A549 treated with dexamethasone at 1 μM for 4 hours (cell line): ENCODE results near the gene APBA1. TPM values are rescaled to one million over a fixed set of nuclear protein-coding genes. Genes with fewer than 3 reads are reported as not detected.

ENCODE experiments used
- total RNA-seq: library from RNA; stranded (reverse); fragments of 200-300 nt; extraction: Qiagen RNA extraction; gene quantifications from 5 replicates; pipeline ENCODE4 v1.2.3, GENCODE V29; 2022

Gene APBA1
- total RNA-seq: 0.13 to 0.68 TPM (median 0.15 TPM) in 5 replicates

DNA sequence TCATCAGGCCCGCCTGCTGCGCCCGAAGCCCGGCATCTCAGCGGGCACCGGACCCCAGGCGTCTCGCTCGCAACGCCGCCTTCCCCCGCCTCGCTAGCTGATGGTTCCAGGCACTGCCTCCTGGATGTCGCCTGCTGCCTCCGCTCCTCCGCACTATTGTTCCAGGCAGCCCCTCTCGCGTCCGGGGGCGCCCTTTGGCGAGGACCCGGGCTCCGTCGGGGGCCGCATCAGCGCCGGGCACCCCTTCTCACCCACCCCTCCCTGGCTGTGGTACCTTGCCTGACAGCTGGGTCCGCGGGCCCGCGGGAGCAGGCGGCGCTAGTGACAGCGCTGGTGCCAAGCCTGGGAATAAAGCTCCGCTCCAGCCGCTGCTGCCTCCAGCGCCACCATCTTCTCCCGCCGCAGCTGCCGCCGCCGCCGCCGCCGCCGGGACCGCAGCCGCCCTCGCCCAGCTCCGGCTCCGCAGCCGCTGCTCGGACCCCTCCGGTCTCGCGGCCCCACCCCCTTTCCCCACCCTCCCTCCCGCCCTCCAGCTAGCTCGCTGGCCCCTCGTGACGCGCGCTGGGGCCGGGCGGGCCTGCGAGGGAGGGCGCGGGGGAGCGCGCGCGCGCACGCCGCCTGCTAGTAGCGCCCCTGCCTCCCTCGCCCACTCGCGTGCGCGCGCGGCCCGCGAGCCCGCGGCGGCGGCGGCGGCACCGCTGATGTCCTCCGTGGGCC is at the start of gene APBA1:
TSS of gene APBA1 (minus strand) at position 493 of the 717 bp plus-strand sequence.

Other genes with a start within 250 kb of the APBA1 start
- gene PTAR1, start 87.6 kb upstream of the APBA1 start, total RNA-seq: 11.0 to 18.9 TPM (median 16.7 TPM) in 5 replicates
- gene CFAP95, start 148.4 kb upstream of the APBA1 start, total RNA-seq: not detected in 5 replicates